Stomach (tissue), 9 donors: Measurements from ENCODE around the gene BNC2. TPM values are rescaled to one million over a fixed set of nuclear protein-coding genes. Genes with fewer than 3 reads are reported as not detected.

Experiments used
- DNase-seq, 2 donors: peaks; one replicate each; pipeline versions ENCODE4 v3.0.0 to v3.0.0-alpha.2; 2013 to 2019
- H3K27ac ChIP-seq, 5 donors: fragments of 200-600 bp in 4 of 5; sonication (generic) in 4 of 5; one replicate each; pipeline ENCODE4 v1.5.1; 2013 to 2019; ENCODE audit warnings: mild to moderate bottlenecking in 1 of 5, moderate library complexity in 1 of 5
- H3K27me3 ChIP-seq, 3 donors: fragments of 200-600 bp; sonication (generic); one replicate each; pipeline ENCODE4 v1.5.1; 2017 to 2019; ENCODE audit warnings: mixed run types in 1 of 3
- H3K36me3 ChIP-seq, 4 donors: fragments of 200-600 bp; sonication (generic); 1 replicate in 3 of 4; 2 replicates in 1 of 4; pipeline ENCODE4 v1.5.1; 2016 to 2019
- H3K4me1 ChIP-seq, 4 donors: fragments of 200-600 bp; sonication (generic); one replicate each; pipeline ENCODE4 v1.5.1; 2016 to 2019
- H3K4me3 ChIP-seq, 4 donors: fragments of 200-600 bp; sonication (generic) in 3 of 4; one replicate each; pipeline ENCODE4 v1.5.1; 2016 to 2019; ENCODE audit warnings: mild to moderate bottlenecking in 1 of 4
- H3K9me3 ChIP-seq, 4 donors: fragments of 200-600 bp; sonication (generic); one replicate each; pipeline ENCODE4 v1.5.1; 2016 to 2019
- EP300 ChIP-seq: sonication (generic); formaldehyde crosslinking; IDR thresholded peaks from one replicate; pipeline ENCODE4 v1.6.1; 2017; ENCODE audit warnings: antibody characterized with exemption
- POLR2A ChIP-seq, 4 donors: fragments of 450-650 bp; IDR thresholded peaks; one replicate each; pipeline ENCODE4 v1.6.1; 2016; ENCODE audit warnings: antibody characterized with exemption in 4 of 4, control low read depth in 2 of 4, mild to moderate bottlenecking in 1 of 4, moderate library complexity in 1 of 4
- POLR2AphosphoS5 ChIP-seq, 3 donors: sonication (generic); formaldehyde crosslinking; IDR thresholded peaks; one replicate each; pipeline ENCODE4 v1.6.1; 2016; ENCODE audit warnings: antibody characterized with exemption in 3 of 3
- WGBS, 5 donors: extraction: QIAGEN DNeasy Blood & Tissue Kit in 3 of 5; methylation state at CpG; one replicate each; pipeline versions ENCODE4 v1.1.5 to v1.1.7; 2013 to 2018; 5-methylcytosine and 5-hydroxymethylcytosine counted together
- intact Hi-C: fragments of 100-400 bp; cut with DNase I; formaldehyde crosslinking; loops from one replicate; pipeline ENCODE4 v1.15.1; 2023; ENCODE audit warnings: low total_unique reads
- polyA plus RNA-seq, 3 donors: library from polyadenylated mRNA; stranded (reverse); fragments of 200-250 nt; gene quantifications; one replicate each; pipeline ENCODE4 v1.2.3, GENCODE V29; 2013
- total RNA-seq, 5 donors: library from RNA; depleted of rRNA; stranded (reverse); fragments of >200 nt; gene quantifications; one replicate each; pipeline versions ENCODE4 v1.1.0 to v1.2.3, GENCODE V29; 2014 to 2016
- TF ChIP-seq, protein P1 (sequence below), 7 experiments: fragments of 450-650 bp in 4 of 7; fragments of 200-600 bp in 3 of 7; sonication (generic) in 3 of 7; IDR thresholded peaks; one replicate each; pipeline ENCODE4 v1.5.1; 2016 to 2019; ENCODE audit warnings: antibody characterized with exemption in 7 of 7, control low read depth in 2 of 7, mild to moderate bottlenecking in 1 of 7
- donor health status: healthy with polysubstance abuse.
- donor health status: Bipolar disorder and iron deficiency.
- donor health status: healthy.

The BNC2 gene
- total and polyA plus RNA-seq, 8 donors = 1.1 to 60.7 (median 7.6) TPM

DNA sequence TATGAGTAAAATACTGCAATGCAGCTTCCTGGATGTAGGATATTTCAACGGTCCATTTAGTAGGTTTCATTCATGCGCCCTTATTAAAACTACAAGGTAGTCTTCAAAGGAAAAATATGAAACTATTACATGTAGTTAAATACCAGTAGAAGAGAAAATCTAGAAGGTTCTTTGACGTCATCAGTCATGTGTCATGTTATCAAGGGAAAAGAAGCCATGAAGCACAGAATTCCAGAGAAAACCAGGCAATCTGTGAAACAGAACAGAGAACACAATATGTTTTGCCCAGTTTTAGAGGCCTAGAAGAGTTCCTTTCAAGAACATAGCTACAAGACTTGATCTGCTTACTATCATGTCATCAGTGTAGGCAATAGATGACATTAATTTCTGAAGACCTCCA is 38.4 kb downstream of the BNC2 start:
- TF ChIP-seq, protein P1, sequence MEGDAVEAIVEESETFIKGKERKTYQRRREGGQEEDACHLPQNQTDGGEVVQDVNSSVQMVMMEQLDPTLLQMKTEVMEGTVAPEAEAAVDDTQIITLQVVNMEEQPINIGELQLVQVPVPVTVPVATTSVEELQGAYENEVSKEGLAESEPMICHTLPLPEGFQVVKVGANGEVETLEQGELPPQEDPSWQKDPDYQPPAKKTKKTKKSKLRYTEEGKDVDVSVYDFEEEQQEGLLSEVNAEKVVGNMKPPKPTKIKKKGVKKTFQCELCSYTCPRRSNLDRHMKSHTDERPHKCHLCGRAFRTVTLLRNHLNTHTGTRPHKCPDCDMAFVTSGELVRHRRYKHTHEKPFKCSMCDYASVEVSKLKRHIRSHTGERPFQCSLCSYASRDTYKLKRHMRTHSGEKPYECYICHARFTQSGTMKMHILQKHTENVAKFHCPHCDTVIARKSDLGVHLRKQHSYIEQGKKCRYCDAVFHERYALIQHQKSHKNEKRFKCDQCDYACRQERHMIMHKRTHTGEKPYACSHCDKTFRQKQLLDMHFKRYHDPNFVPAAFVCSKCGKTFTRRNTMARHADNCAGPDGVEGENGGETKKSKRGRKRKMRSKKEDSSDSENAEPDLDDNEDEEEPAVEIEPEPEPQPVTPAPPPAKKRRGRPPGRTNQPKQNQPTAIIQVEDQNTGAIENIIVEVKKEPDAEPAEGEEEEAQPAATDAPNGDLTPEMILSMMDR (IDR thresholded peaks at IDR 0.05) = no peak
- no peak for TF ChIP-seq EP300
- TF ChIP-seq POLR2AphosphoS5 (IDR thresholded peaks at IDR 0.05) = no peak
- no peak for TF ChIP-seq POLR2A (IDR thresholded peaks at IDR 0.05)
- intact Hi-C loops = no loop called here
- Histone ChIP-seq H3K4me3 (no peak overlapping the region), H3K9me3 (no peaks in the 10 kb centered on the region), H3K36me3 (no peaks in the 10 kb centered on the region), H3K4me1 (peaks cover 0 to 35% (median 2%) of the 10 kb centered on the region in 4 donors), H3K27ac (no peak overlapping the region), H3K27me3 (peaks cover 0 to 3% (median 0%) of the 10 kb centered on the region in 3 donors)
- 86 to 95% (median 92%) methylated on average over 3 of the region's 3 CpGs for WGBS, 5 donors
- DNase-seq = no peak

DNA sequence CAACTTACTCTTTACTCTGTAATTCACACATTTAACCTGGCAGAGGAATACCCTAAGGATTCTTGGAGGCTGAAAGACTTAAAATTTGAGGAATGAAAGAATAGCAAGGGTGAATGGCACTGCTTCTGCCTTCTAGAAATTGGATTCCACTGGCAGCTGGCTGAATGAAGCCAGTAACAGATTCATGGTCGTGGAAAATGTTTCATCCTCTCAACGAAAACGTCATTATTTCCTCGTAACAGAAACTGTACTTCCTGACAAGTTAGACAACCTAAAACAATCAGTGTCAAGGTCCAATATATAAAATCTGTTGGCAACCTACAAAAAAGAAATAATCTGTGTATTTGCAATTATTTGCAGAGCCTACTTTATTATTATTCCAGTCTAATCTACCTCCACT is 39.7 kb downstream of the BNC2 start:
- TF ChIP-seq EP300 (no peak), POLR2A (IDR thresholded peaks at IDR 0.05) (no peak), POLR2AphosphoS5 (IDR thresholded peaks at IDR 0.05) (no peak)
- TF ChIP-seq, protein P1 (IDR thresholded peaks at IDR 0.05) = no peak
- H3K27me3 ChIP-seq = peaks cover 0 to 3% (median 0%) of the 10 kb centered on the region in 3 donors
- H3K27ac ChIP-seq = peak overlapping the region in 1 of 5 donors; percentile 35
- DNase-seq = no peak
- intact Hi-C loops = no loop called here
- H3K9me3 ChIP-seq = no peaks in the 10 kb centered on the region
- peaks cover 0 to 46% (median 3%) of the 10 kb centered on the region in 4 donors for H3K4me1 ChIP-seq
- H3K4me3 ChIP-seq = no peak overlapping the region
- no peaks in the 10 kb centered on the region for H3K36me3 ChIP-seq
- 58 to 75% (median 69%) methylated on average over 4 of the region's 4 CpGs for WGBS, 5 donors

DNA sequence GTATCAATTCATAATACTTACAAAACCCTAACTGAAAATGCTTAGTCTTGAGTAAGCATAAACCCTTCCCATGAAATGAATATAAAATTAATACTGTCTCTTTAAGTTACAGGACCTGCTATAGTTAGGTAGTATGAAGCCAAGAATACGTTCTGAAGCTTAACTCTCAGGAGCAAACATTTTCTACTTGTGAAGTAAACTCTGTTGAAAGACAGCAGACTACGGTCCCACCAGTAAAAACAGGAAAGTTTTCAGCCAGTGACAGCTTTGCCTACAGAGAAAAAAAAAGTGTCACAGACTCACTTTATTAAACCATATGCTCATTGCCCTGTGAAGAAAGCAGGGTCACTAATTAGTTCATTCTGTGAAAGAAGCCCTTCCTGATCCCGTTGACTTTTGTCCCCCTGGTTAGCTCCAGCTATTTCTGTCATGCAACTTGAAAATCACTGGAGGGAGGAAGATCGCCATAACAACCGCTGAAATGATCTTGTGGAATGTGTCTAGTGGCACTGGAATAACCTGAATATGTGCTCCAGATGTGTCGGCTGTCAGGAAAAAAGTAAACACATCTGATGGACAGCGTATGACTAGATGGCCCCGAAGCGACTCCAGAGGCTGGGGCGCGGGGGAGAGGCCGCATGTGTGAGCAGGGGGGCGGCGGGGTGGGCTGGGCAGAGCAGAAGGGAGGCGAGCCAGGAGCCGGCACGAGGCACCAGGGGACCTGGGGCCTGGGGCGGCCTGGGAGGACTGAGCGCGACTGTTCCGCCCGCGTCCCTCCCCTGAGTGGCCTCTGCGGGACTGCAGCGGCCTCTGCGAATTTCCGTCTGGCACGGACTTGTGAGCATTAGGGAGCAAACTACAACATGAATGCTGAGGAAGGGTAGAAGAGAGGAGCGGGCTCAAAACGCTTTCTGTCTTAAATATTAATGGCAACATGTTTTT is 41.9 kb downstream of the BNC2 start:
- no peak for TF ChIP-seq POLR2AphosphoS5 (IDR thresholded peaks at IDR 0.05)
- TF ChIP-seq, protein P1 (IDR thresholded peaks at IDR 0.05) = no peak
- no peak for TF ChIP-seq EP300
- no peak for TF ChIP-seq POLR2A (IDR thresholded peaks at IDR 0.05)
- H3K9me3 ChIP-seq = no peaks in the 10 kb centered on the region
- DNase-seq = peak in 1 of 2 donors; percentile 76
- H3K4me1 ChIP-seq = peaks cover 0 to 63% (median 10%) of the 10 kb centered on the region in 4 donors
- WGBS, 5 donors = 10 to 14% (median 11%) methylated on average over 25 to 30 of the region's 30 CpGs
- H3K36me3 ChIP-seq = no peaks in the 10 kb centered on the region
- peak overlapping the region in 4 of 5 donors; percentile 61 to 82 (median 71) for H3K27ac ChIP-seq
- peak overlapping the region; percentile 28 to 36 (median 36) for H3K4me3 ChIP-seq
- peaks cover 0 to 3% (median 0%) of the 10 kb centered on the region in 3 donors for H3K27me3 ChIP-seq
- intact Hi-C loops = no loop called here

DNA sequence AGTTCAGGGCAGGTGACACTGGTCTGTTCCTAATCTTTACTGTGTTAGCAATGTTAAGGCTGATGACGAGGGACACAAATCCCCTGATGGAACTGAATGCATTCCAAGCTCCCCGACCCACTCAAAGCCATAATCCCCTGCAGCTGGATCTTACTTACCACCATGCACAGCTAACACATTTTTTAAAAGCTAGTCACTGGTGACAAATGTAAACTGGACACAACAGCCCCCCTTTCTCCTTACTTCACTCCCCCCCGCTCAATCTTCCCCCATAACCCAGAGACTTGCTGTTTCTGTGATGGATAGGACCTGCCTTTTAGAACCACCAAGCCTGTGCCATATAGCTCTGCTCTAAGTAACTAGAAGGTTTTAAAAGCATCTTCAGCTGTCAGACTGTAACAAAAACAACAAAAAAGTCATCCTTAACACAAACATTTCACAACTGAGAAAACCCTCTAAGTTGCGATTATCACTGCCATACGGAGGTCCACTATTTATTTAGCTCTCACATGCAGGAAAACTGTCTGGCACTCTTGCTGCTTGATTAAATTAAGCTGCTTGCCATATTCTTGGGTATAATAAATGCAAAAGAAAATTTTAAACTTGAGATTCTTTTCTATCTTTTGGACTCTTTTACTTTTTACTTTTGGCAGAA is 44.4 kb downstream of the BNC2 start:
- Histone ChIP-seq H3K27ac (peak overlapping the region in 3 of 5 donors; percentile 43 to 62 (median 58)), H3K9me3 (no peaks in the 10 kb centered on the region), H3K4me1 (peaks cover 0 to 56% (median 10%) of the 10 kb centered on the region in 4 donors), H3K36me3 (no peaks in the 10 kb centered on the region), H3K27me3 (peaks cover 0 to 3% (median 0%) of the 10 kb centered on the region in 3 donors), H3K4me3 (no peak overlapping the region)
- TF ChIP-seq POLR2AphosphoS5 (IDR thresholded peaks at IDR 0.05) = peak in 1 of 3 donors; percentile 12
- TF ChIP-seq, protein P1 (IDR thresholded peaks at IDR 0.05) = no peak
- intact Hi-C loops = no loop called here
- DNase-seq = peak in 1 of 2 donors; percentile 58
- 35 to 60% (median 57%) methylated on average over 5 of the region's 5 CpGs for WGBS, 5 donors
